ENCODE data around the gene EXO5.
"Not testable (repeated sequence)": the region's sequence is repeated elsewhere in the genome, so short reads cannot be mapped to it uniquely, and the experiment has no call there.

Gene EXO5

DNA sequence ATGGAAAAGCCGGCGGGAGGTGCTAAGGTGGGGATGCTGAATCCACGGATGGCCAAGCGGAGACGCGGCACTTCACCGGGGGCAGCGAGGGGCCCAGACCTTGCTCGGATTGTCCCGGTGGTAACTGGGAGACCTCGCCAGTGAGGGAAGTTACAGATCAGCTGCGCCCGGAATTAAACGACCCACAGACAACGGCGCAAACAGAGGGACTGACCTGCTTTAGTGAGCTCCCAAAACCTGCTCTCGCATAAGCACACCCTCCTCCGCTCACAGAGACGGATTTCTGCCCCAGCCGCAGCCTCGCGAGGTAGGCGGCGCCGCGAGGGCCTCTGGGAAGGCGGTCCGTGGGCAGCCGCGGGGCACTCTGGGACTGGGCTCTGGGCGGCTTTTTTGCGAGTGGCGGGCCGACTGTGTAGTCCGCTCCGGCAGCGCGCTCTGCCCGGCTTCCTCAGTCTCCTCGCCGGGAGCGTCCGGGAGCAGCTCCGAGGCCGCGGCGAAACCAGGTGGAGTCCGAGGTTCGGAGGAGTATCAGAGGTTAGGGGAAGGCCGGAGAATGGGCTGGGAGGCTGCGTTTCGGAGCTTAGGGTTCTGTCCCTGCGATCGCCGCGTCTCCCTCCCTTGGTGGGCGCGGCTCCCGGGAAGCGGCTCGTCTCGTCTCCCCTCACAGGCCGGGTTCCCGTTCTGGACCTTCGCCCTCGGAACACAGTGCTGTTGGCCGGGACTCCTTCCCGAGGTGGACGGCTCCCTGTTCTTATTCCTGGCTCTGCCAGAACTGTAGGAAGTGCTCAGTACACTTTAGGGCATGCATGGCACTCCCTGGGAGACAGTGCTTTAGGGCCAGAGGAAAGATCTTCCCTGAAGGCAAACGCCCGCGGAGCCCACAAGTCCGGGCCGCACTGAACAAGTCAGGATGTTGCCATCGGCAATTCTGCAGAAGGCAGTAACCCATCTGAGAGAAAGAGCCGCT, at the start of gene EXO5:
TSS of gene EXO5 (plus strand) at position 393 of the 967 bp plus-strand sequence. CDS start 5,778 bp downstream, outside the sequence.
- DNase-seq: peak; percentile 66 to 71

DNA sequence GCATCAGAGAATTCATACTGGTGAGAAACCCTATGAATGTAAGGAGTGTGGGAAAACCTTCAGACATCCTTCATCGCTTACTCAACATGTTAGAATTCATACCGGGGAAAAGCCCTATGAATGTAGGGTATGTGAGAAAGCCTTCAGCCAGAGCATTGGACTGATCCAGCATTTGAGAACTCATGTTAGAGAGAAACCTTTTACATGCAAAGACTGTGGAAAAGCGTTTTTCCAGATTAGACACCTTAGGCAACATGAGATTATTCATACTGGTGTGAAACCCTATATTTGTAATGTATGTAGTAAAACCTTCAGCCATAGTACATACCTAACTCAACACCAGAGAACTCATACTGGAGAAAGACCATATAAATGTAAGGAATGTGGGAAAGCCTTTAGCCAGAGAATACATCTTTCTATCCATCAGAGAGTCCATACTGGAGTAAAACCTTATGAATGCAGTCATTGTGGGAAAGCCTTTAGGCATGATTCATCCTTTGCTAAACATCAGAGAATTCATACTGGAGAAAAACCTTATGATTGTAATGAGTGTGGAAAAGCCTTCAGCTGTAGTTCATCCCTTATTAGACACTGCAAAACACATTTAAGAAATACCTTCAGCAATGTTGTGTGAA, 45.5 kb upstream of the EXO5 start:
- no peak for DNase-seq

GRCh38 chr1:40469327-40469726, 39.2 kb upstream of the EXO5 start:
- no peak for DNase-seq

DNA sequence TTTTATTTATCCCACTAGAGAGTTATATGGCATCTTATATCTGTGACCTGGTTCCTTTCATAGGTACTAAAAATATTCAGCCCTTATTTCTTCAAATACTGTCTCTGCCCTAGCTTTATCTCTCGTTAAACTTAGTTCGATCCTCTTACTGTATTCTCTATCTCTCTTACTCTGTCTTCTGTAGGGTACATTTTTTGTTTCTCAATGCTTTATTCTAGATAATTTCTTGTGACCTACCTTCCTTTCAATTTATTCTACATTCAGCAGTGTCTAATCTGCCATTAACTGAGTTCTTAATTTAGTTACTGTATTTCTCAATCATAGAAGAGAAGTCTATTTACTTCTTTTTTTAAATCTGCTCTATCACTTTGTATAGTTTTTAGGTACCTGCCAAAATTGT, 33.3 kb upstream of the EXO5 start:
- no peak for DNase-seq

DNA sequence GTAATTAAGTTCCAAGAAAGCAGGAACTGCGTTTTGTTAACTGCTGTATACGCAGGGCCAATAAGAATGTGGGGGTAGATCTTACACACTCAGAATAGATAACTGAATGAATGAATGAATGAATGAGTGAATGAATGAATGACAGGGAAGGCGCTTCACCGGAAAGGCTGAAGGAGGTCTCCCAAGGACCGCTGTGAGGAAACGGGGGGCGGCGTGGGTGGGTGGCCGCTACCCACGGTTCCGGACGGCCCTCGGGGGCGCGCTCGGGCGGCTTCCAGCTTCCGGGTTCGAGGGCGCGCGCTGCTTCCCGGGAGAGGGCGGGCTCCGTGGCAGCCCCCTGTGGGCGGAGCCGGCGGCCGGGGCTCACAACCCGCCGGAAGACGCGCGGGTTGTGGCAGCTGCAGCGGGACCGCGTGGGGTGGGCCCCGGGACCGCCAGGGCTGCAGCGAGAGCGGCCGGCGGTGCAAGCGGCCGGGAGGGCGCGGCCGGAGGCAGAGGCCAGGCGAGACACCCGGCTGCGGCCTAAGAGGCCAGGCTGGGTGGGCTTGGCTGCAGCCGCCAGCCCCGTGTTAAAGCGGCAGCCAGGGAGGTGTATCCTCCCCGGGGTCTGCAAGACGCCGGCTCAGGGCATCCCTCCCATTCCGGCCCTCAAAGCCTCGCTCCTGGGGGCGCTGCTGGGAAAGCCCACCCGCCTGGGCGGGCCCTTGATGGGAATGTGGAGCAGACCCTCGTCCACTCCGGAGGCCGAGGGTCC, 31.5 kb upstream of the EXO5 start, which contains the start of gene ZFP69:
TSS of gene ZFP69 (plus strand) at position 367 of the 754 bp plus-strand sequence. CDS start 2,072 bp downstream, outside the sequence.
- peak; percentile 49 to 78 for DNase-seq

GRCh38 chr1:40477678-40478053, 30.9 kb upstream of the EXO5 start:
- DNase-seq: peak in 1 of 2 experiments; percentile 32

GRCh38 chr1:40478276-40478675, 30.3 kb upstream of the EXO5 start:
- DNase-seq: no peak

- DNase-seq: no peak
These were observed 29.4 kb upstream of the EXO5 start for GRCh38 chr1:40479156-40479555.

GRCh38 chr1:40495315-40495903, 13.2 kb upstream of the EXO5 start:
- DNase-seq: no peak

- DNase-seq: not testable (repeated sequence)
These were observed 5.9 kb upstream of the EXO5 start for GRCh38 chr1:40502651-40503050.

DNA sequence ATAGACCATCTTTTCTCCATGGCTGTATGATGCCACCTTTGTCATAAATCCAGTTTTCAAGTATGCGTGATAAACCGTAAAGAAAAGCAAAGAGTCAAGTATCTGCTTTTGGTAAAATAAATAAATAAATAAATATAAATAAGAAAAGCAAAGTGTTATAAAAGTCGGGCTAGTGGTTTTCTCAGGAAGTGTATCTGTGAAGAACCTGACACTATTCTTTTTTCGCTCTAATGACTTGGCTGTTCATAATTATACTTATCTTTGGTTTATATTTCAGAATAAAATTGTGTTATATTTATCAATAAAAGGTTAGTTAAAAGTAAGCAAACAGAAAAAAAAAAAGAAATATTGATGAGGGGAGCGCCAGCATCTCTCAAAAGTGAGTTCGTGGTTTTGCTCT, 594 bp upstream of the EXO5 start:
- no peak for DNase-seq

DNA sequence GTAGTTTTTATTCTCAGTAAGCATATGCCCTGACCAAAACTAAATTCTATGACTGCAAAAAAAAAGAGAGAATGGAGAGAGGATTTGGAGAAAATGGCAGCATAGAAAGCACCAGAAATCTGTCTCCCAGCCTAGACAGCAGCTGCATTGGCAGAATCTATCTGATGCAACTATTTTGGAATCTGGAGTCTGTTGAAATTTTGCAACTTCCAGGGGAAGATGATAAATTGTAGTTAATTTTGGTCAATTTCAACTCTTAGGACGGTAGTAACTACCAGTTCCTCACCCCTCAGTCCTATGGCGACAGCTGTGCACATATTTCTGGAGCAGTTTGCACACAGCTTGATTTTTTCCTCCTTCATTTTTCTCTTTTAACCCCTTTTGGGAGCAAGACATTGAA, 10.9 kb downstream of the EXO5 start:
- no peak for DNase-seq

DNA sequence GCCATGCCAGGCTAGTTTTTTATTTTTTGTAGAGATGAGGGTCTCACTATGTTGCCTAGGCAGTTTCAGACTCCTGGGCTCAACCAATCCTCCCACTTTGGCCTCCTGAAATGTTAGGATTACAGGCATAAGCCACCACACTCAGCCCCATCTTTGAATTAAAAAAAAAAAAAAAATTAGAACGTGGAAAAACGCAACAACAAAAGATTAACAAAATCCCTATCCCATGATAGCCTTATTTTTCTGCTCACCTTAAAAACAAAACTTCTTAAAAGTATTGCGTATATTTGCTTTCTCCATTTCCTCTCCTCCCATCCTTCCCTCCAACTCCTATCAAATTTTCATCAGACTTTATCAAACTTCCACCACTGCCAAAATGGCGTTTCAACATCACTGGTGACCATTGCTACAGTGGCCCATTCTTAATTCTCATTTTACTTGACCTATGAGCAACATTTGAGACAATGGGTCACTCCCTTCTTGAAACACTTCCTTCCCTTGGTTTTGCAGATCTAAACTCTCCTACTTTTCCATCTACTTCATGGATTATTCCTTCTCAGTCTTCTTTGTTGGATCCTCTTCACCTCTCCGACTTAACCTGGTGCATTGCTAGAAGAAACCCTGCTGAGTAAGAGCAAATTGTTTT, 22.3 kb downstream of the EXO5 start:
- DNase-seq: no peak

GRCh38 chr1:40531381-40532061, 23.0 kb downstream of the EXO5 start, which contains the start of gene ZNF684:
TSS of gene ZNF684 (plus strand) at chr1:40531637. CDS start at chr1:40533167, 1,530 bp downstream.
- peak; percentile 77 to 94 for DNase-seq

DNA sequence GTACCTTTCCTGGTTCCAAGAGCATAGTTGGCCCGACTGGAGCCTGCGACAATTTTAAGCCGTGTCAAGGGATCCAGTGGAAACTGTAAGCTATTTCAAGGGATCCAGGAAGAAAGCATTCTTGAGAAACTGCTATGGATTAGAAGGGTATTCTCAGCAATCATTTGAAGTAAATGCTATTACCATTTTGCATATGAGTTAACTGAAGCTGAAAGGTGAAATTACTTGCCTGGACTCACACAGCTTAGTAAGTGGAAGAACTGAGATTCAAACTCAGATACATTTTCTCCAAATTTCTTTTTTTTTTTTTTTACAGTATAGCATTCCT, 23.5 kb downstream of the EXO5 start:
- no peak for DNase-seq

- DNase-seq: peak; percentile 37 to 57
These were observed 24.4 kb downstream of the EXO5 start for GRCh38 chr1:40532844-40533424.

- DNase-seq: no peak
These were observed 26.0 kb downstream of the EXO5 start for GRCh38 chr1:40534589-40534988.

DNA sequence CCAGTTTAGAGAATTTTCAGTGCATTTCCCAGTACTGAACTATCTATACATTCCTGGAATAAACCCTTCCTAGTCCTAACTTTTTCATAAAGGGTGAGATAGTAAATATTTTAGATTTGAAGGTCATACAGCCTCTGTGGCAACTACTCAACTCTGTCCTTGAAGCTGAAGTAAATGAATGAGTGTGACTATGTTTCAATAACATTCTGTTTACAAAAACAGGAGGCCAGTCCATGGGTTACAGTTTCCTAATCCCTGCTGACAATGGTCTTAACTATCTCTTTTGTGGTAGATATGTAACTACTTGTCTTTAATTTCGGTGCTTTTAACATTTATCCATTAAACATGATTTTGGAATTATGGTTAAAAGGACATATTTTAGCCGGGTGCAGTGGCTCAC, 27.2 kb downstream of the EXO5 start:
- DNase-seq: no peak

DNA sequence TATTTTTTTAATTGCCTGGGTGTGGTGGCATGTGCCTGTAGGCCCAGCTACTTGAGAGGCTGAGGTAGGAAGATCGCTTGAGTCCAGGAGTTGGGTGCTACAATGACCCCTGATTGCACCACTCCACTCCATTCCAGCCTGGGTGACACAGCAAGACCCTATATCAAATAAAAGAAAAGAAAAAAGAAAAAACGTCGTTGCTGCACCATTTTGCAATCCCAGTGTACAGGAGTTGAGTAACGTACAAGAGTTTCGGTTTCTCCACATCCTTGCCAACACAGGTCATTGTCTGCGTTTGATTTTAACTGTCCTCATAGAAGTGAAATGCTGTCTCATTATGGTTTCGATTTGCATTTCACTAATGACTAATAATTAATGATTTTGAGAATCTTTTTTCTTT, 30.8 kb downstream of the EXO5 start:
- DNase-seq: no peak

GRCh38 chr1:40546957-40547356, 38.4 kb downstream of the EXO5 start:
- DNase-seq: no peak

GRCh38 chr1:40553017-40553416, 44.5 kb downstream of the EXO5 start:
- DNase-seq: no peak

Data from NCI-H524 (cell line).